HL-60/S4 (cell line): ENCODE results near the gene MAGI2.
"Not testable (repeated sequence)": the region's sequence is repeated elsewhere in the genome, so short reads cannot be mapped to it uniquely, and the experiment has no call there.

Experiments used
- in situ Hi-C: fragments of 300-500 bp; cut with MboI; formaldehyde crosslinking; loops from 2 replicates; pipeline ENCODE4 v1.14.3; 2022; ENCODE audit warnings: low sequenced_read_pairs

Gene MAGI2

GRCh38 chr7:78588393-78588792 is 865.1 kb downstream of the MAGI2 start:
- in situ Hi-C loops: no loop called here

DNA sequence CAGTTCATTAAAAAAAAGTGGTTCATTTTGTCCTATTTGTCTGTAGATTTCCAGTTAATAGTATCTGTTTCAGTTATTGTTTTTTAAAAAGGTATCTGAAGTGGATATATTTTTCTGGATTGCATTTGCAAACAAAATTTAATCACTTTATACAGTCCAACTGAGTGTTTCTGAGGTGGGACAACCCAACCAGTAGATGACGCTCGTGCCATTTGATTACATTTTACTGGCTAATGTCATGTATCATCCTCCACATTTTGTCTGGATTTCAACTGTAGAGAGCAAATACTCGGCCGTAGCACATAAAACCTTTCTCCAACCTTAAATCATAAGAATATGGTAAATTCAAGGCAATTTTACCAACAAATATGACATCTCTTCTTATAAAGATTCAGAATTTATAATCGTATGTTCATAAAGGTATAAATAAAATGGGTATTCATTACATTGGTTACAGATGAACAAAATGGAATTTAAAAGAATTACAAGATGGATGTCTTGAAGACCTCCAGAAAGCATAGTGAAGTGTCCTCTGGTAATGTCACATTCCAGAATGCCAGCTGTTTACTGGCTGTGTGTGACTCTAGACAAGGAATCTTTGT is 865.9 kb downstream of the MAGI2 start:
- in situ Hi-C loops: no loop called here

DNA sequence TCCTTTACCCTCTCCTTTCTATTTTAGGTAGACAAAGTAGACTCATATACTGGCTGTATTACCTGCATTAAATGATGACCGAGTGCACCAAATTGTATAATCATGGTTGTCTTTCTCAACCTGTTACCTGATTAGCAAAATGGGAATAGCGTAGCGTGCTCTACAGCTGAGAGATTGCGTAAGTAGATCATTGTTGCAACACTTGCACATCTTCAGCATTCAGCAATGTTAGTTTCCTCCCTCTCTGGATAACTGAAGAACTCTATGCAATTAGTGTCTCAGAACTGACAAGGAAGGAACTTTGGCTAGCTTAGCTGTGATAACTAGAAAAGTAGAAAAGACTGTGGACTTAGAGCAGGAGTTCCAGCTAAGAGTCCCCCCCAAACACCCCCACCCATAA is 867.5 kb downstream of the MAGI2 start:
- in situ Hi-C loops: no loop called here

DNA sequence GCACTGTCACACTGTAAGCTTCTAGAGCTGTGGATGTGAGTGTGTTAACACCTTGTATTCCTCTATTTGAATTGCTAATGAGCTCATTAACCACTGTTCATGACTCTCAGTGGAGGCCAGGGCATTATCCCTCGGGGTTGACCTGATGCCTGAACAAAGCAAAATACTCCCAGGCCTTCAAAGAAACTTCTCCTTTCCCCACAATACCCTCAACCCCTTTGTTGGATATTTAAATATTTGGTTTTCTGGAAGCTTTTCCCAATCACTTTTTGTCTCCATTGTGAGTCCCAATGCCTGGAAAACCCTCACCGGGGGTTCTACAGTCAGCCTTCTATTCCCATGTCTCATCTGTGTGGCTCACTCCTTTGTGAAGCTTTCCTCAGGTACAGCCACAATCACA is 874.8 kb downstream of the MAGI2 start:
- in situ Hi-C loops: no loop called here

DNA sequence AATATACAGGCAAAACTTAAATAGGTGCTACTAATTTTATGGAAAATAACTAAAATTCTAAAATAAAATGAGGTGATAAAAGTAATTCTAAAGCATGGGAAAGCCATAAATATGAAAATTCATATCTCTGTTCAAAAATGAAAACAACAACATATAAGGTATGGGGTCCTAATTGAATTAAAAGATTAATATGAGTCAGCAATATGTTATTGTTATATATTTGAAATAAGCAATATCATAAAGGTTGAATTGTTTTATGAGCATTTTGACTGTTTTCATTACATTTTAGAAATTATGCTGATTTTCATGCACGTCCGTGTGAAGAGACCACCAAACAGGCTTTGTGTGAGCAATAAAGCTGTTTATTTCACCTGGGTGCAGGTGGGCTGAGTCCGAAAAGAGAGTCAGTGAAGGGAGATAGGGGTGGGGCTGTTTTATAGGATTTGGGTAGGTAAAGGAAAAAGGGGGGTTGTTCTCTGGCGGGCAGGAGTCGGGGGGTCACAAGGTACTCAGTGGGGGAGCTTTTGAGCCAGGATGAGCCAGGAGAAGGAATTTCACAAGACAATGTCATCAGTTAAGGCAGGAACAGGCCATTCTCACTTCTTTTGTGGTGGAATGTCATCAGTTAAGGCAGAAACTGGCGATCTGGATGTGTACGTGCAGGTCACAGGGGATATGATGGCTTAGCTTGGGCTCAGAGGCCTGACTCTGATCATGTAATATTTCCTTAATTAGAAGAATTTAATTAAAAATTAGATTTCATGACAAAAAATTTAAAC is 876.1 kb downstream of the MAGI2 start:
- in situ Hi-C loops: not testable (repeated sequence)

DNA sequence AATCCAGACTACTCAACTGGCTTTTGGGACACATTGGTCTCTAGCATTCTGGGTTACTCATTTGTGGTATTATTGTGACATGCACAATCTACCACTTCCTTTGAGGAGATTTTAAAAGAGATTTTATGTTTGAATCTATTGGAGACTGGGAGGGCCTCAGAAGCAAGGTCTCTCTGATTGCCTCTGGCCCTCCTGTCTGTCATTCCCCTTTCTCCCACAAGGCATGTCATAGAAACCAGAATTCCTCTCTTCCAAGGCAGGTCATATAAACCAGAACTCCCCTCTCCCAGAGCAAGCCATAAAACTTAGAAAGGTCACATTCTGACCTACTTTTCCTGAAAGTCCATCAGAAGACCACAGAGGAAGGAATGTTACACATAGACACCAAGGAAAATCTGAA is 877.2 kb downstream of the MAGI2 start:
- in situ Hi-C loops: no loop called here

GRCh38 chr7:78571292-78571691 is 882.2 kb downstream of the MAGI2 start:
- in situ Hi-C loops: no loop called here

DNA sequence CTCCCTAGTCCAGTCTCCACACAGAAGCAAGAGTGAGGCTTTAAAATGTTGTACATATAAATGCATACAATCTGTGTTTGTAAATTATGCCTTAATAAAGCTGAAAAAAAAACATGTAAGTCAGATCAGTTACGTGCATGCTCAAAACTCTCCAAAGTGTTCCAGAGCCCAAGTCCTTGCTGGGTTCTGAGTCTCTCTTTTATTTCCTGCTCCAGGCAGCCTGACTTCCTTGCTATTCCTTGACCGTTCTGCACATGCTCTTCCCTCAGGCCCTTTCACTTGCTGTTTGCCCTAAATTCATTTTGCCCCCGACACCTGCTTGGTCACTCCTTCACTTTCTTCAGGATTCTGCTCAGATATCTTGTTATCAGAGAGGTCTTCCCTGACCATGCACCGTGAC is 884.8 kb downstream of the MAGI2 start:
- in situ Hi-C loops: no loop called here

DNA sequence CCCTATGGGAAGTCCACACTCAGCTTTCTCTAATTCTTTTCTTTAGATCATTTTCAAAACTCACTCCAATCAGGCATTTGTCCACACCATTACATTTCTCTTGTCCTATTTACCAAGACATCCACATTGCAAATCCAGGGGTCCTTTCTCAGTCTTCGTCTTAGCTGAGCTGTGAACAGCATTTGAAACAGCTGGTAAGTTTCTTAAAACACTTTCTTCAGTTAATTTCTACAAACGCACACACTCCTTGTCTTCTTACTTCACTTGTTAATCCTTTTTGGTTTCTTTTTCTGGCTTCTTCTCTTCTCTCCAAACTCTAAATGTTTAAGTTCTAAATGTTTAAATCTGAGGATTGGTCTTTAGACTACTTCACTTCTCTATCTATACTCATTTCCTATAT is 885.6 kb downstream of the MAGI2 start:
- in situ Hi-C loops: no loop called here

- in situ Hi-C loops: no loop called here
Measured at GRCh38 chr7:78565784-78566183, 887.7 kb downstream of the MAGI2 start.

- in situ Hi-C loops: no loop called here
Measured at GRCh38 chr7:78563191-78563590, 890.3 kb downstream of the MAGI2 start.

GRCh38 chr7:78562191-78562590 is 891.3 kb downstream of the MAGI2 start:
- in situ Hi-C loops: no loop called here

DNA sequence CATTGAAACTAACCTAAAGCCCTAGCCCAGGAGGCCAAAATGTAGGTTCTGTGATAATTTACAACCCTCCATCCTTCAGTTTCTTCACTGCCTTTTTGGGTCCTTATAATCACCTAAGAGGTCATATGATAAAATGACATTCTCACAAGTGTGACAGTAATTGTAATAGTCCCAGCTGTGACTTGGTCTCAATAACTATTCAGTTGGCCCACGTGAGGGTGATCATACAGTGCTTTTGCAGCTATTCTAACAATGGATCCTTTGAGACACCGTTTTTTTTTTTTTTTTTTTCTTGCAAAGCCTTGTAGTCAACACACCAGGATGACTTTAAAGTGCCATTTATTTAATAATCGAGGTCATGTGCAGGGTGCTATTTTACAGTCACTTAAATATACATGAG is 894.9 kb downstream of the MAGI2 start:
- in situ Hi-C loops: no loop called here

GRCh38 chr7:78543976-78544375 is 909.5 kb downstream of the MAGI2 start:
- in situ Hi-C loops: no loop called here

DNA sequence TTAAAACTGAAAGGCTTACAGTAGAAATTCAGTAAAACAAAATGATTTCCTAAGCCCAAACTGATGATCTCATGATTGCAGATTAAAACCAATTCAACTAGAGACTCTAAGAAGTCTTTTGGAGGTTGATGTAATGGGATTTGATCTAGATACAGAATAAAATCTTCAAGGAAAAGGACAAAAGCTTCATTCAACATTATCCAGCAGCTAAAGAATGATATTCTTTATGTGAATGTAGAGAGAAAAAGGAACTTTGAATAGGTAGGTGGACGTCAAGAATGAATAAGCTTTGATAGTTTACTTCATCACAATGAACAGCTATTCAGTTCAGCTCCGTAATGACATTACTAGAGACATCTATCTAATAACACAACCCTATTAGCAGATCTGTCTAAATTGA is 910.5 kb downstream of the MAGI2 start:
- in situ Hi-C loops: no loop called here

DNA sequence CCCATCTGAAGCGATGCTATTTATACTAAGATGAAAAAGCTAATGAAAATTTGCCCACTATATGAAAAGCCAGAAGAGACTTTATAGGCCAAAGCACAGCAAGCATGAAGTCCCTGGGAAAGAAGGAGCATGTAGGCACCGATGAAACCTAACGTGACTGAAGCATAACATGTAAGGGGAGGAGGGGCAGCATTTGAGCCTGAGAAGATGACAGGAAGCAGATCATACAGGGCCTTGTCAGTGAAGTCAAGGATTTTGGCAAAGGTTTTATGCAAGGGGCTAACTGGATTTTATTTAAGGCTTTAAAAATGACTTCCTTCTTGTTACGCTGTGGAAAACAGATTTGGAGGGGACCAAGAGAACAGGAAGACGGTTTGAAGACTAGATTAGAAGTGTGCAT is 910.9 kb downstream of the MAGI2 start:
- in situ Hi-C loops: no loop called here

DNA sequence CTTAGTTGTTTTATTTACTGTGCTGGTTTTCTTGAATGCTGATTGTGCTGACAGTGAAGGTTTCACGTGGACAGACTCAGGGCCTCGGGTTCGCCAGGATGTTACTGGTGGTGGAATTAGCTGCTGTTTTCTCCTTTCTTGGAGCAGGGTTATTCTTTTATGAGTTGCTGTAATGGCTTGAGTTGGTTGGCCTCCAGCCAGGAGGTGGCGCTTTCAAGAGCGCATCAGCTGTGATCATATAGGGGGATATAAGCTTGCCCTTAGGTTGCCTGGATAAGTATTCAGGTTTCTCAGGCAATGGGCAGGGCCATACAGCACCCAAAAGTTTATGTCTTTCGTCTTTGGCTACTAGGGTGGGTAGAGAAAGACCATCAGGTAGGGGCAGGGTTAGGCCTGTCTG is 913.6 kb downstream of the MAGI2 start:
- in situ Hi-C loops: no loop called here

GRCh38 chr7:78535655-78536054 is 917.8 kb downstream of the MAGI2 start:
- in situ Hi-C loops: no loop called here

DNA sequence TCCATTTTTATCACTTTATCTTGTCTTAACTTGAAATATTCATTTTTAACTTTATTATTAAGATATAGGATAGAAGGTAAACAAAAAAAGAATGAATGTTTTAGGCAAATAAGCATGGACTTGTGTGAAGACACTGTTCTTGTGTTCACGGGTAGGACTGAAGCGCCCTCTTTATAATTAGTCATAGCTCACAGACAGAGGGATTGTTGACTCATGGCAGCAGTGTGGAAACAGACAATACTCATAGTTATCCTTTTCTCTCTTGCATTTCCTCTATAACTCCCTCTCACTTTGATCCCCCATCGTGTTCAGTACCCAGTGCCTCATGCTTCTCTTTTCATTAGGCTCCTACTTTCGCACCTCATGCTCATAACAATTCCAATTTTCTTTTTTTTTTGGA is 923.1 kb downstream of the MAGI2 start:
- in situ Hi-C loops: no loop called here

DNA sequence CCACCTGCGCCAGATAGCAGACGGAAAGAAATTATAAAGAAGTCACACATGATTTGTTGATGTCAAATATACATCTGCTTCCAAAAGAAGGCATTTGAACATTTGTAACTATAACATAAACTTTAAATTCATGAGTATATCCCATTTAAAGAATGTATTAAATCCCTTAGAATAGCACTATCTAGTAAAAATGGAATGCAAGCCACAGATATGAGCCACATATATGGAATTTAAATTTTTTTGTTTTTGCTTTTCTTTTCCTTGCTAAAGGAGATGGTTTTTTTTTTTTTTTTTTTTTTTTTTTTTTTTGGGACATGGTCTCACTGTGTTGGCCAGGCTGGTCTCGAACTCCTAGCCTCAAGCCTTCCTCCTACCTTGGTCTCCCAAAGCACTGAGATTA is 924.1 kb downstream of the MAGI2 start:
- in situ Hi-C loops: no loop called here

- in situ Hi-C loops: no loop called here
Measured at GRCh38 chr7:78528964-78529363, 924.5 kb downstream of the MAGI2 start.

GRCh38 chr7:78523930-78524329 is 929.5 kb downstream of the MAGI2 start:
- in situ Hi-C loops: no loop called here

DNA sequence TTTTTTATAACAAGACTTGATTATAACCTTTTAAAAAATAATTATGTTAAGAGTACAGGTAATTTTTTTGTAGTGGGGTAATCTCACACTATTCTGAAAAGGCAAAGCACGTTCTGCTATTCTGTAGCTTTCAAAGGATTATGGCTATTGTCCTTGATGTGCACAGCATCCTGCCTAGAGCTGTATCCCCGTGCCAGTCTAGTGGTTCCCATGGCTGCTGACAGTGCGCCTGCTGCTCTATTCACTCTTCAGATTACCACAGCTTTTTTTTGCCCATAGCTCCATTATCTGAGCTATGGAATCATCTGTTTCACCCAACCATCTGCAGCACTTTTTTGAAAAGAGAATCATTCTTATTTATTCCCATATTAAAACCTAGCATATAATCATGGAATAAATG is 931.5 kb downstream of the MAGI2 start:
- in situ Hi-C loops: no loop called here
